H1 (cell line): ENCODE measurements around the gene OR2V1.

Source experiments
- MAFK ChIP-seq: IDR thresholded peaks from 2 replicates; pipeline ENCODE4 v1.6.1; 2012; ENCODE audit warnings: low read depth, mild to moderate bottlenecking, improper control_type of control experiment, low read length
- SAP30 ChIP-seq: fragments of 300-600 bp; sonication (generic); IDR thresholded peaks from 2 replicates; pipeline ENCODE4 v1.7.1; 2012; ENCODE audit warnings: low read length, moderate library complexity, mild to moderate bottlenecking, inconsistent platforms; ENCODE audit not compliant: insufficient read depth, insufficient replicate concordance
- SIRT6 ChIP-seq: IDR thresholded peaks from one replicate; pipeline ENCODE4 v1.7.1; 2012; ENCODE audit warnings: low read length, inconsistent platforms
- TF ChIP-seq, protein P1 (sequence below), 3 experiments: IDR thresholded peaks; 1 replicate in 2 of 3; 2 replicates in 1 of 3; pipeline versions ENCODE4 v1.5.1 to v1.6.1; 2011; ENCODE audit warnings: low read length in 3 of 3, mild to moderate bottlenecking in 3 of 3, inconsistent platforms in 2 of 3, low read depth in 1 of 3, moderate library complexity in 1 of 3; ENCODE audit not compliant: insufficient read depth in 1 of 3; ENCODE audit errors: control extremely low read depth in 1 of 3

DNA sequence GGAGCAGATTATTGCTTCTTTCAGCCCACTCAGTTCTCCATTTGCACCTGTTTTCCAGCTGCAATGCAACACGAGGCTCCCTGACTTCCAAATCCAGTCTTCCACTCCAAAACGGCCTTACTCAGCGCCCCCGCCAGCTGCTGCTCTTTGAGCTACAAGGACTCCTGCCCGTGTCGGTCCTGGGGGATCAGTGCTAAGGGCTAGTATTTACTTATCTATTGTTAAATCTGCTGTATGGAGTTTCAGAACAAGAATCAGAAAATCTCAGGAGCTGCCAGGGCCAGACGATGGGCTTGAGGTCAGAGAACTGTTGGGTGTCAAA is 44.1 kb downstream of the OR2V1 start:
- TF ChIP-seq SAP30 (no peak), MAFK (no peak), SIRT6 (no peak)
- TF ChIP-seq, protein P1, sequence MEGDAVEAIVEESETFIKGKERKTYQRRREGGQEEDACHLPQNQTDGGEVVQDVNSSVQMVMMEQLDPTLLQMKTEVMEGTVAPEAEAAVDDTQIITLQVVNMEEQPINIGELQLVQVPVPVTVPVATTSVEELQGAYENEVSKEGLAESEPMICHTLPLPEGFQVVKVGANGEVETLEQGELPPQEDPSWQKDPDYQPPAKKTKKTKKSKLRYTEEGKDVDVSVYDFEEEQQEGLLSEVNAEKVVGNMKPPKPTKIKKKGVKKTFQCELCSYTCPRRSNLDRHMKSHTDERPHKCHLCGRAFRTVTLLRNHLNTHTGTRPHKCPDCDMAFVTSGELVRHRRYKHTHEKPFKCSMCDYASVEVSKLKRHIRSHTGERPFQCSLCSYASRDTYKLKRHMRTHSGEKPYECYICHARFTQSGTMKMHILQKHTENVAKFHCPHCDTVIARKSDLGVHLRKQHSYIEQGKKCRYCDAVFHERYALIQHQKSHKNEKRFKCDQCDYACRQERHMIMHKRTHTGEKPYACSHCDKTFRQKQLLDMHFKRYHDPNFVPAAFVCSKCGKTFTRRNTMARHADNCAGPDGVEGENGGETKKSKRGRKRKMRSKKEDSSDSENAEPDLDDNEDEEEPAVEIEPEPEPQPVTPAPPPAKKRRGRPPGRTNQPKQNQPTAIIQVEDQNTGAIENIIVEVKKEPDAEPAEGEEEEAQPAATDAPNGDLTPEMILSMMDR (IDR thresholded peaks at IDR 0.05; ENCODE audit: control extremely low read depth in 1 of 3, insufficient read depth in 1 of 3, low read depth in 1 of 3, low read length in 3 of 3), result no peak
